Left renal pelvis (tissue), 4 donors: ENCODE measurements around the gene GABBR2. TPM values are rescaled to one million over a fixed set of nuclear protein-coding genes. Genes with fewer than 3 reads are reported as not detected.

Experiments
- DNase-seq, 4 donors: peaks; one replicate each; pipeline ENCODE4 v3.0.0-alpha.2; 2013; ENCODE audit warnings: low read depth in 4 of 4, low spot score in 3 of 4
- polyA plus RNA-seq, 4 donors: library from polyadenylated mRNA; unstranded; fragments of 120-200 nt; gene quantifications; one replicate each; pipeline ENCODE4 v1.2.1, GENCODE V29; 2013; ENCODE audit not compliant: insufficient read length in 4 of 4

Gene GABBR2
- polyA plus RNA-seq, 4 donors, result 4.0 to 14.3 (median 5.1) TPM

DNA sequence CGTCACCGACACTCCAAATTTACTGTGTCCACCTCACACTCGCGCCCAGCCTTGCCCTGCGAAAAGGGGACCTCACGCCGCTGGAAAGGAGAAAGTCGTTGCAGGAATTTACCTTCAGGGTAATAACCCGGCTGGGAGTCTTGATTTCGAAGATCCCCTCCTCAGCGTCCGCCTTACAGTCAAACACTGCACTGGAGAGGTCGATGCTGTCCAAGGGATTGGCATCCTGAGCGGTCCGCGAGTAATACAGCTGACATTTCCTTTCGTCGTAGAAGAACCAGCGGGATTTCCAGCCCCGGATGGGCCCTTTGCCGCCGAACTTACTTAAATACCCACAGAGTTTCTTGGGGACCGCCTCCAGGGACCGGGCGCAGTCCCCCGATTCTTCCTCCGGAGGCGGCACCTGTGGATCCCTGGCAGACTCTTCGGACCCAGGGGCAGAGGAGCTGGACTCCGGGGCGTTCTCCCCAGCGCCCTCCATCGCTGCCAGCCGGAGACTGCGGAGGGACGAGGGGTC, 453.6 kb downstream of the GABBR2 start:
- DNase-seq, result no peak

DNA sequence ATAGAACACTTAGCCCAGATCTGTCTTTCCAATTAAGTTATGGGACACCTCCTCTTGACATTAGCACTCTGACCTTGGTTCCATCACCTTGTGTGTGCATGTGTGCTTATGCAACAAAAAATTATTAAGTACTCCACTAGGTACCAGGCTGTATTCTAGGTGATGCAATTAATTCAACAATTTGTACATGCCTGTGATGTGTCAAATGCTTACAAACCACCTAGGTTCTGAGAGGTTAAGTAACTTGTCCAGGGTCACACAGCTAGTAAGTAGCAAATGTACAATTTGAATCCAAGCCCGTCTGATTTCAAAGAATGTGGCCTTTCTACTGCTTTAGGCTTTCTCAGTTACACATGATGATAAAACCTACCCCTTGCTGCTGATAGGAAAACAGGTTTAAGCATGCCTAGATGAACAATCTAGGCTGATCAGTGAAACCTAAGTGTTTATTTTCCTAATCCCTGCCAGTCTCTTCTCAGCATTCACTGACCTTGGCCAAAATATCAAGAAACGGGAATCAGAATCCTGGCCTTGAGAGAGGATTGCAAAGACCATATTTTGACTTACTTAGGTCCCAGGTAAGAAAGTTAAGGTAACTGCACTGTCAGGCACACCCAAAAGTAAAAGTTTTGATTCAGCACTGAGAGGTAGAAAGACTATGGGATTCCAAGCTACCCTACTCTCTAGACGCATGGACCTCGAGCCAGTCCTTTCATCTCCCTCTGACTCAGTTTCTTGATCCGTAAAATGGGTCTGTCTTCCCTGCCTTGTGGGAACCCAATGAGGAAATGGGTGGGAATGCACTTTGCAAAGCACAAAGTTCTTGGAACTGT, 454.3 kb downstream of the GABBR2 start:
- DNase-seq, result no peak

DNA sequence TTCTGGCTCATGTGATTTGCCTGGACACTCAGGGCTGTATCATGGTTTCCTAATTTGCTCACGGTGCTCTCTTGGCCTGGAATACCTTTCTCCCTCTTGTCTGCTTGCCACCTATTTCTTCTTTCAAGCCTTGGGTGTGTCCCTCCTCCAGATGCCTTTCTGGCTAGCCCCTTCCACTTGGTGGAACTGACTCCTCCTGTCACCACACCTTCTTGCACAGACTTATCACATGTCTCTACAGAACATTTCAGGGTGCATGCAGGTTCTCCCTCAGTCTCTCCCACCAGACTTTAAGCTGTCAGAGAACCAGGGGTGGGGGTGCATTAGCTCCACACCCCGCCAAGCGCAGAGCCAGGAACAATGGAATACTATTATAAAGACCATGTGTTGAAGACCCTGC, 455.2 kb downstream of the GABBR2 start:
- no peak for DNase-seq

DNA sequence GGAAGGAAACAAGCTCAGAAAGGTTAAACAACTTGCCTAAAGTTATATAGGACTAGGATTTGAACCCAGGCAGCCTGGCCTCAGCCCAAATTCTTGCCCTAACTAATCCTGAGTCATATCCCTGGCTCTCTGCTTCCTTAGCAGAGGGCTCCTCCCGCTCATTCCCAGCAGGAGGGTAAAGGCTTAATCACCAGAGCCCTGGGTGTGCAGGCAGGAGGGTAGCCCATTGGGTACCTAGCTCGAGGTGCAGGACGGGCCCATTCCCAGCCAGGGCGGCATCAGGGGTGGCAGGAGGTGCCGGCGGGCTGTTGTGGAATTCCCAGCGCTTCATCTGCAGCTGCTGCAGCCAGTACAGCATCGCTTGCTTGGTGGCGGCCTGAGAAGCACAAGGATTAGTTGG, 457.2 kb downstream of the GABBR2 start:
- no peak for DNase-seq

DNA sequence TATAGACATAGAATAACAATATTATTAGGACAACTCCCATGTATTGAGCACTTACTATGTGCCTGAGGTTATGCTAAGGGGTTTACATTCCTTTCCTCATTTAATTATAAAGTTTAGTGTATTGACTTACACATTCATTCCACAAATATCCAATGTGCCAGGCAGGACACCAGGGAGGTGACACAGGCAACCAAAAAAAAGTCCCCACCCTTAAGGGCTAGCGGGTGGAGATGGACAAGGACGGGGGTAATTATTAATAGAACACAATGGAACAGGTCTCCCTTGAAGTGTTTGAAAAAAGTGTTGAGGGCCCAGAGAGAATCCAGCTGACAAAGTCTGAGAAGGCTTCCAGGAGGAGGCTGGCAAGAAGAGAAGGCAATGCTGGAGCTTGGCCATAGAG, 459.0 kb downstream of the GABBR2 start:
- DNase-seq, result no peak

DNA sequence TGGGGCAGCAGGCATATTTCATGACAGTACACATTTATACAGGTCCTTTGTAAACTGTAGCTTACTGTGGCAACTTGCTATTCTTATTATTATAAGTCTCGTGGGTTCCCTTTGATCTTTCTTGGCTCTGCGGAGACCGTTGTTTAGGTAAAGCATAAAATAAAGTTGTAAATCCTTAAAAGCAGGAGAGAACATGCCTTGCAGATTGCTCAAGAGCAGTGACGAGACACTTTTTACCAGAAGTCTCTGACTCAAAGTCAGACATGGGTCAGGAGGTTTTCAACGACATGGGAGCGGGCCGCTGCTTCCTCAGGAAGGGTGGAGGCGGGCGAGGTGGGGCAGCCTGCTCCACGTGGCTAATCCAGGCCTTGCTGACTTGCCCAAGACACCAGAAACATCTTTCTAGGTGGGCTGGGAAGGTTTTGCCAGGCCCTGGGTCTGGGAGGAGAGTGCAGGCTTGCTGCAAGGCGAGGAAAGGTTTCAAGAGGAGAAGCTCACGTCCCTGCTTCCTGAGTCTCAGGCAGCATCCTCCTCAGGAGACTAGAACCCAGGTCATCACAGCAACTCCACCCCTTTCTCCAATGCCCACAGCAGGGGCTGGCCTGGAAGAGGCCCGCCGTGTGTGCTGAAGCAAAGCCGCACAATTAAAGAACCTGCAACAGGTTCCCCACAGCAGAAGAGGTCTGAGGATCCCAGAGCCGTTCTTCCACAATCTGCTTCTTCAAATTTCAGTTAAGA, 459.8 kb downstream of the GABBR2 start:
- DNase-seq, result no peak

DNA sequence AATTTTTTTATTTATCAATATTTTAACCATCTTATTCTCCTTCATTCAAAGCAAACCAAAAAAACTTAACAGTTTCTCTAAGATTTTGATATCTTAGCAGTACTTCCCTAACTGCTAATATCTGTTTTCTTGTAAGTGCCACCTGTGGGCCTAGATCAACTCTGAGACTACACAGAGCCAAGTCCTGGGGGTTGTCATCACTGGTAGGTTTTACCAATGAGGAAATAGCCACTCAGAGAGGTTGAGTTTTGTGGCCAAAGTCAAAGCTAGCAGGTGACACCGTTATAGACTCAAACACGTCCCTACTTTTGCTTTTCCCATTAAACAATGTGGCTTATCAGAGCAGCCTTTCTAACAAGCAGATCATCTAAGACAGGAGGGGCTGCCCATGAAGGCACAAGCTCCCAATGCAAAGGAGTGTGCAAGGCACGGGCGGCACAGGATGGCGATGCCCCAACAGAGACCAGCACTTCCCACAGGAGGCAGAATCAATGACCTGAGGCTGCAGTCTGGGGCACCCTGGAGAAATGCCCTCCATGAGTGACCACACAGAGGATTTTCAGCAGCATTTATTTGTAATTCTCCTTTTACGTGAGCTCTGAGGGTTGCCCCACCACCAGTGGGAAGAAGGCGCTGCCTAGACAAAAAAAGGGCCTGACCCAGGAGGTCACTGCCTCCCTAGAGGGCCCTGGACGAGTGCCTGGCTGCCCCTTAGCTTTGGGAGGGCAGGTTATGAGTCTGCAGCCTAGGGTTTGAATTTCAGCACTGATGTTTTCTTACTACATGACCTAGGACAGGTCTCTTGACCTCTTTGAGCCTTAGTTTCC, 460.7 kb downstream of the GABBR2 start:
- DNase-seq, result no peak

DNA sequence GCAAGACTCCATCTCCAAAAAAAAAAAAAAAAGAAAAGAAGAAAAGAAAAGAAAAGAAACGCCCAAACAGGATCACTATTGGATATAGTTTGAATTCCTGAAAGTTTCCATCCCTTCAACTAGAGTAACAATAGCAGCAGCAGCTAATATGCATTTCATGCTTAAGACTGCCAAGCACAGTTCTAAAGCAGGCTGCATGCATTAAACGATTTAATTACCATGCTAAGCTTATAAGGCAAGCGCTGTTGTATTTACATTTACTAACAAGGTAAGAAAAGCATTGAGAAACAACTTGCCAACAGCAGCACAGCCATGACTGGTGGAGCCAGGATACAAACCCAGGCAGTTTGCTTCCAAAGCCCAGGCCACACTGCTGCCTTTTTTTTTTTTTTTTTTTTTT, 466.3 kb downstream of the GABBR2 start:
- DNase-seq, result no peak

DNA sequence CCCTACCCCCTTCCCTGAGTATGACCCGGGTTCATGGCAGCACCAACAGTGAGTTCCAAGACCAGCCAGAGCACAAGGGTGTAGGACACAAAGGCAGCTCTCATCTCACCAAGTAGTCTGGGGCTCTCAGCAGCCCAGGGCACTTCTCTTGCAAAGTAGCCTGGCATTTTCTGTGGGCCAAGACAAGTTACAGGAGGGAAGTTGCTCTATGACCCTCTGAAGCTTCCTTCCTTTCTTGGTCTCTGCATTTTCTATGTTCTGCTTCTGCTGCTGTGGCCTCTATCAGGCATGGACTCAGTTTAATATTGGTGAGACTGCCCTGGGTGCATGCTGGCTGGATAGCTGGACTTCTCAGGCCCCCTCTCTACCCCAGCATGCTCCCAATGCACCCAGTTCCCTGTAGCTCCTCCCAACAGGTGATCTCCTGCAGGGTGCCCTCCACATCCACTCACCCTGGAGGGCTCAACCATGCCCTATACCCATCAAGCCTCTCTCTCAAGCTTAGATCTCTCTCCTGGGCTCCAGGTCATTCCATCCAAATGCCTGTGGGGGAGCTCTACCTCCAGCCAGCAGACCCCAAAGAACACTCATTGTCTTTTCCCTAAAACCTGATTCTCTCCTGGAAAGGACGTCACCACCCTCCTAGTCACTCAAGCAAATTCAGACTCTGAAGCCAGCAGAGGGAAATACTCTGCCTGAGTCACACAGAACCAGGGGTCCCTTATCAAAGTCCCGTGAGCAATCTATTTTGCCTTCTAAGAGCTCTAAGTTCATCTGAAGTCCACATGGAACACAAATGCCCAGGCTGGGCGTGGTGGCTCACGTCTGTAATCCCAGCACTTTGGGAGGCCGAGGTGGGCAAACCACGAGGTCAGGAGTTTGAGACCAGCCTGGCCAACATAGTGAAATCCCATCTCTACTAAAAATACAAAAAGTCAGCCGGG, 467.1 kb downstream of the GABBR2 start:
- no peak for DNase-seq

DNA sequence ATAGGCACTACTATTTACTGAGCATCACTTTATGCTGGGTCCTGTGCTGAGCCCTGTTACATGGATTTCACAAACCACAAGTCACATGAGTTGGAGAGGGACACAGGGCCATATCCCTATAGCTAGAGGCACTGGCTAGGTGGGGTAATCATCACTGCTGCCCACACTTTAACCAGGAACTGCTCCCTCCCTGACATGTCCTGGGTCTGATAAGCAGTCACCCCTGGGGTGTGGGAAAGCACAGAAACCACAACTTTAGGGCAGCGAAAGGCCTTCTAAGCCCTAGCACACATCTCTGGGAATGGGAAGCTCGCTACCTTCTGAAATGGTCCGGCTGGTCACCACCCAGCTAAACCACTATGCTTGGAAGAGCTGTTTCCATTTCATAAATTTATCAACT, 468.3 kb downstream of the GABBR2 start:
- no peak for DNase-seq

Other genes with a start within 250 kb of the GABBR2 start
- 10 to 100 TPM; 18.5 to 30.1 (median 23.2) TPM for gene ANKS6, start 87.6 kb upstream of the GABBR2 start, polyA plus RNA-seq
- gene GALNT12, start 98.7 kb upstream of the GABBR2 start, polyA plus RNA-seq, result 10 to 100 TPM in 2 of 4 donors, 1 to 10 TPM in 2; 4.1 to 11.4 (median 10.2) TPM
- gene COL15A1, start 235.0 kb upstream of the GABBR2 start, polyA plus RNA-seq, result 10 to 100 TPM; 25.2 to 85.4 (median 33.0) TPM